ENCODE measurements around the gene HK1.

GRCh38 chr10:69403519-69403918 is 125.2 kb downstream of the HK1 start:
- TF ChIP-seq, protein P1, sequence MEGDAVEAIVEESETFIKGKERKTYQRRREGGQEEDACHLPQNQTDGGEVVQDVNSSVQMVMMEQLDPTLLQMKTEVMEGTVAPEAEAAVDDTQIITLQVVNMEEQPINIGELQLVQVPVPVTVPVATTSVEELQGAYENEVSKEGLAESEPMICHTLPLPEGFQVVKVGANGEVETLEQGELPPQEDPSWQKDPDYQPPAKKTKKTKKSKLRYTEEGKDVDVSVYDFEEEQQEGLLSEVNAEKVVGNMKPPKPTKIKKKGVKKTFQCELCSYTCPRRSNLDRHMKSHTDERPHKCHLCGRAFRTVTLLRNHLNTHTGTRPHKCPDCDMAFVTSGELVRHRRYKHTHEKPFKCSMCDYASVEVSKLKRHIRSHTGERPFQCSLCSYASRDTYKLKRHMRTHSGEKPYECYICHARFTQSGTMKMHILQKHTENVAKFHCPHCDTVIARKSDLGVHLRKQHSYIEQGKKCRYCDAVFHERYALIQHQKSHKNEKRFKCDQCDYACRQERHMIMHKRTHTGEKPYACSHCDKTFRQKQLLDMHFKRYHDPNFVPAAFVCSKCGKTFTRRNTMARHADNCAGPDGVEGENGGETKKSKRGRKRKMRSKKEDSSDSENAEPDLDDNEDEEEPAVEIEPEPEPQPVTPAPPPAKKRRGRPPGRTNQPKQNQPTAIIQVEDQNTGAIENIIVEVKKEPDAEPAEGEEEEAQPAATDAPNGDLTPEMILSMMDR (IDR thresholded peaks at IDR 0.05; ENCODE audit: borderline replicate concordance, extremely low read depth, low read length, poor library complexity, severe bottlenecking) = no peak
- no peak for TF ChIP-seq EZH2 (IDR thresholded peaks at IDR 0.05; ENCODE audit: borderline replicate concordance, low read depth, low read length, severe bottlenecking)
